PFSK-1 (cell line): ENCODE measurements around the gene IL15RA.

ENCODE experiments used
- FOXP2 ChIP-seq: optimal IDR thresholded peaks from 2 replicates; pipeline ENCODE3; 2011; ENCODE audit warnings: borderline replicate concordance, control low read depth, inconsistent platforms; ENCODE audit not compliant: insufficient read depth; ENCODE audit errors: extremely low read length, extremely low read depth
- SIN3A ChIP-seq: IDR thresholded peaks from 2 replicates; pipeline ENCODE4 v1.6.1; 2012; ENCODE audit warnings: mild to moderate bottlenecking, low read length, moderate library complexity, borderline replicate concordance; ENCODE audit not compliant: insufficient read depth
- TAF1 ChIP-seq: IDR thresholded peaks from 2 replicates; pipeline ENCODE4 v1.6.1; 2012; ENCODE audit warnings: low read length, control low read depth, borderline replicate concordance; ENCODE audit not compliant: insufficient read depth
- TF ChIP-seq, protein P1 (sequence below), 2 experiments: IDR thresholded peaks; 2 replicates each; pipeline versions ENCODE4 v1.6.1 to v1.8.0; 2011 to 2012; ENCODE audit warnings: low read depth in 2 of 2, low read length in 2 of 2, control low read depth in 1 of 2, inconsistent platforms in 1 of 2, mild to moderate bottlenecking in 1 of 2, moderate library complexity in 1 of 2; ENCODE audit not compliant: insufficient read depth in 1 of 2

DNA sequence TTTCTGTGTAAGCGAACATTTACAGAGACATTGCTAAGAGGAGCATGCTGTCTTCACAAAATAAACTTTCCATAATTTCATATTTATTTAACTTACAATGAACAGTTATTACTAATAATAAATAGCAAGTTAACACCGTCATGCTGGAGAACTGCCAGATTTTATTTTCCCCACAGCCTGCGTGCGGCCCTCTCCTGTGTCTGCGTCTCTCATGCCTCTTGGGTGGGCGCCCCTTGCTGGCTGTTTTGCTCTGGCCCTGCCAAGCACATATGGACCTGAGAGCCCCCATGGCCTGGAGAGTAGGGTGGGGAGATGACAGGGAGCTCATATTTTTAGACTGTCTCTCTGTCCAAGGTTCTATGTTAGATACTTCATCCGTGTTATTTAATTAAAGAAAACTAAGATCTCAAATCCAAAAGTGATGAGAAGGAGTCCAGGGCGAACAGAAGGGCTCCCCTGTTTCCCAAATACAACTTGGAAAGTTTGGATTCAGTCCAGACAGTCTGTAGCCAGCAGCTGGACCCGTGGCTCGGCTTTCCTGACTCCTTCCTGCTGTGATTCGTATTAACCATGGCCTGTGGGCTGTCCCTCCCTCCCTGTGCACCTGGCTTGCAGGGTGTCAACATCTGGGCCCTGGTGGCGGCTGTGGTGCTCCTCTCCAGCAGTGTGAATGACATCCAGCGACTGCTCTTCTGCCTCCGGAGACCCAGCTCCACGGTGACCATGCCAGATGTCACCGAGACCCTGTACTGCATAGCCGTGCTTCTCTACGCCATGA is 66.8 kb downstream of the IL15RA start:
- TF ChIP-seq, protein P1, sequence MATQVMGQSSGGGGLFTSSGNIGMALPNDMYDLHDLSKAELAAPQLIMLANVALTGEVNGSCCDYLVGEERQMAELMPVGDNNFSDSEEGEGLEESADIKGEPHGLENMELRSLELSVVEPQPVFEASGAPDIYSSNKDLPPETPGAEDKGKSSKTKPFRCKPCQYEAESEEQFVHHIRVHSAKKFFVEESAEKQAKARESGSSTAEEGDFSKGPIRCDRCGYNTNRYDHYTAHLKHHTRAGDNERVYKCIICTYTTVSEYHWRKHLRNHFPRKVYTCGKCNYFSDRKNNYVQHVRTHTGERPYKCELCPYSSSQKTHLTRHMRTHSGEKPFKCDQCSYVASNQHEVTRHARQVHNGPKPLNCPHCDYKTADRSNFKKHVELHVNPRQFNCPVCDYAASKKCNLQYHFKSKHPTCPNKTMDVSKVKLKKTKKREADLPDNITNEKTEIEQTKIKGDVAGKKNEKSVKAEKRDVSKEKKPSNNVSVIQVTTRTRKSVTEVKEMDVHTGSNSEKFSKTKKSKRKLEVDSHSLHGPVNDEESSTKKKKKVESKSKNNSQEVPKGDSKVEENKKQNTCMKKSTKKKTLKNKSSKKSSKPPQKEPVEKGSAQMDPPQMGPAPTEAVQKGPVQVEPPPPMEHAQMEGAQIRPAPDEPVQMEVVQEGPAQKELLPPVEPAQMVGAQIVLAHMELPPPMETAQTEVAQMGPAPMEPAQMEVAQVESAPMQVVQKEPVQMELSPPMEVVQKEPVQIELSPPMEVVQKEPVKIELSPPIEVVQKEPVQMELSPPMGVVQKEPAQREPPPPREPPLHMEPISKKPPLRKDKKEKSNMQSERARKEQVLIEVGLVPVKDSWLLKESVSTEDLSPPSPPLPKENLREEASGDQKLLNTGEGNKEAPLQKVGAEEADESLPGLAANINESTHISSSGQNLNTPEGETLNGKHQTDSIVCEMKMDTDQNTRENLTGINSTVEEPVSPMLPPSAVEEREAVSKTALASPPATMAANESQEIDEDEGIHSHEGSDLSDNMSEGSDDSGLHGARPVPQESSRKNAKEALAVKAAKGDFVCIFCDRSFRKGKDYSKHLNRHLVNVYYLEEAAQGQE (IDR thresholded peaks at IDR 0.05; ENCODE audit: insufficient read depth in 1 of 2, low read depth in 2 of 2, low read length in 2 of 2): no peak
- TF ChIP-seq SIN3A: no peak
- no peak for TF ChIP-seq TAF1
- no peak for TF ChIP-seq FOXP2
